GM08714 (cell line): Measurements from ENCODE around the gene MYOG.

Source experiments
- H3K4me3 ChIP-seq: fragments of 200-500 bp; sonication (Bioruptor generic); 2 replicates; pipeline ENCODE4 v1.5.1; 2014; ENCODE audit warnings: mild to moderate bottlenecking, low read length, inconsistent platforms
- ZNF274 ChIP-seq: IDR thresholded peaks from 2 replicates; pipeline ENCODE4 v1.6.1; 2012; ENCODE audit warnings: mild to moderate bottlenecking, low read depth, low read length

Gene MYOG

GRCh38 chr1:203057911-203058675 lies 27.7 kb downstream of the MYOG start:
- TF ChIP-seq ZNF274: no peak
- no peak overlapping the region for H3K4me3 ChIP-seq

GRCh38 chr1:203056516-203056915 lies 29.3 kb downstream of the MYOG start:
- H3K4me3 ChIP-seq: no peak overlapping the region
- no peak for TF ChIP-seq ZNF274

GRCh38 chr1:203056012-203056411 lies 29.8 kb downstream of the MYOG start:
- TF ChIP-seq ZNF274: no peak
- H3K4me3 ChIP-seq: no peak overlapping the region

GRCh38 chr1:203055161-203055799 lies 30.5 kb downstream of the MYOG start:
- no peak for TF ChIP-seq ZNF274
- no peak overlapping the region for H3K4me3 ChIP-seq

- no peak overlapping the region for H3K4me3 ChIP-seq
- no peak for TF ChIP-seq ZNF274
These were observed 31.2 kb downstream of the MYOG start for GRCh38 chr1:203054642-203055041.

- H3K4me3 ChIP-seq: no peak overlapping the region
- no peak for TF ChIP-seq ZNF274
These were observed 31.6 kb downstream of the MYOG start for GRCh38 chr1:203054184-203054583.

- H3K4me3 ChIP-seq: no peak overlapping the region
These were observed 33.2 kb downstream of the MYOG start for GRCh38 chr1:203052601-203053000.

GRCh38 chr1:203051841-203052324 lies 33.9 kb downstream of the MYOG start:
- no peak for TF ChIP-seq ZNF274
- H3K4me3 ChIP-seq: no peak overlapping the region

More at GRCh38 chr1:203052601-203053000, 33.2 kb downstream of the MYOG start:
- no peak for TF ChIP-seq ZNF274

- TF ChIP-seq ZNF274: no peak
- no peak overlapping the region for H3K4me3 ChIP-seq
These were observed 35.0 kb downstream of the MYOG start for GRCh38 chr1:203050826-203051225.

GRCh38 chr1:203049576-203050180 lies 36.1 kb downstream of the MYOG start:
- TF ChIP-seq ZNF274: no peak

GRCh38 chr1:203049077-203049476 lies 36.7 kb downstream of the MYOG start:
- no peak for TF ChIP-seq ZNF274

More at GRCh38 chr1:203049576-203050180, 36.1 kb downstream of the MYOG start:
- no peak overlapping the region for H3K4me3 ChIP-seq

GRCh38 chr1:203048555-203049051 lies 37.2 kb downstream of the MYOG start:
- no peak overlapping the region for H3K4me3 ChIP-seq
- no peak for TF ChIP-seq ZNF274

More at GRCh38 chr1:203049077-203049476, 36.7 kb downstream of the MYOG start:
- no peak overlapping the region for H3K4me3 ChIP-seq

GRCh38 chr1:203048086-203048485 lies 37.7 kb downstream of the MYOG start:
- no peak for TF ChIP-seq ZNF274
- no peak overlapping the region for H3K4me3 ChIP-seq

GRCh38 chr1:203046984-203047630 lies 38.7 kb downstream of the MYOG start:
- no peak overlapping the region for H3K4me3 ChIP-seq
- no peak for TF ChIP-seq ZNF274
